Endothelial cell of umbilical vein (primary cell): ENCODE results near the gene CACNA2D2. TPM values are rescaled to one million over a fixed set of nuclear protein-coding genes. Genes with fewer than 3 reads are reported as not detected.

Source experiments
- BruUV-seq: library from RNA; stranded (reverse); fragments of 400-500 nt; replicated peaks from 2 replicates; lab custom pipeline; 2021; lab: Mats Ljungman, UMichigan
- CTCF ChIA-PET: fragments of 300-600, 350-600 bp; sonication (Branson Sonifier 250); formaldehyde crosslinking; loops from one replicate; lab custom pipeline; 2021; ENCODE audit warnings: antibody characterized with exemption, inconsistent platforms; lab: Charles Lee
- POLR2A ChIA-PET: fragments of 300-600, 350-600 bp; sonication (Branson Sonifier 250); formaldehyde crosslinking; loops from one replicate; lab custom pipeline; 2021; ENCODE audit warnings: antibody characterized with exemption, inconsistent platforms; lab: Charles Lee
- DNase-seq: peaks from one replicate; pipeline ENCODE4 v3.0.0-alpha.2; 2011; ENCODE audit warnings: low read depth, low spot score
- FAIRE-seq: peaks from 2 replicates; lab custom pipeline; 2011; peaks lifted over from hg19 to GRCh38; lab: Jason Lieb, UNC
- H2AFZ ChIP-seq: 2 replicates; pipeline ENCODE4 v1.6.0; 2012; ENCODE audit warnings: low read depth, low read length, control low read depth, inconsistent platforms
- H3K27ac ChIP-seq: 2 replicates; pipeline ENCODE4 v1.5.1; 2011; ENCODE audit warnings: low read depth, mild to moderate bottlenecking, control low read depth, low read length, moderate library complexity; ENCODE audit not compliant: insufficient read depth
- H3K27me3 ChIP-seq, 2 experiments: 2 replicates each; pipeline versions ENCODE4 v1.6.0 to v1.6.1; 2011; ENCODE audit warnings: low read length in 2 of 2, mixed read lengths in 1 of 2; ENCODE audit not compliant: control insufficient read depth in 2 of 2, insufficient read depth in 2 of 2
- H3K36me3 ChIP-seq, 2 experiments: 2 replicates in 1 of 2; 3 replicates in 1 of 2; pipeline ENCODE4 v1.5.1; 2011; ENCODE audit warnings: low read length in 2 of 2, mild to moderate bottlenecking in 1 of 2, moderate library complexity in 1 of 2; ENCODE audit not compliant: control insufficient read depth in 2 of 2, insufficient read depth in 2 of 2; ENCODE audit errors: extremely low read depth in 1 of 2
- H3K4me1 ChIP-seq: 3 replicates; pipeline ENCODE4 v1.5.1; 2011; ENCODE audit warnings: mild to moderate bottlenecking, low read length; ENCODE audit not compliant: control insufficient read depth, insufficient read depth; ENCODE audit errors: extremely low read depth
- H3K4me2 ChIP-seq: 2 replicates; pipeline ENCODE4 v1.6.1; 2011; ENCODE audit warnings: low read length, control low read depth, mixed read lengths; ENCODE audit not compliant: insufficient read depth
- H3K4me3 ChIP-seq, 3 experiments: fragments of 200-600 bp in 1 of 3; sonication (generic), shearing (Covaris generic) in 1 of 3; replicated peaks in 1 of 3; 2 replicates each; pipeline ENCODE4 v1.5.1; 2011 to 2016; ENCODE audit warnings: control low read depth in 3 of 3, low read length in 3 of 3, mild to moderate bottlenecking in 2 of 3, inconsistent platforms in 1 of 3, low read depth in 1 of 3, moderate library complexity in 1 of 3; ENCODE audit not compliant: insufficient read depth in 1 of 3
- H3K79me2 ChIP-seq: 2 replicates; pipeline ENCODE4 v1.6.0; 2012; ENCODE audit warnings: low read length, inconsistent platforms; ENCODE audit not compliant: control insufficient read depth, insufficient read depth
- H3K9ac ChIP-seq: replicated peaks from 2 replicates; pipeline ENCODE3; 2011; ENCODE audit warnings: low read length, control low read depth; ENCODE audit not compliant: insufficient read depth; ENCODE audit errors: extremely low read depth
- H3K9me1 ChIP-seq: replicated peaks from 3 replicates; pipeline ENCODE4 v1.6.0; 2011; ENCODE audit warnings: mild to moderate bottlenecking, low read length; ENCODE audit not compliant: control insufficient read depth, insufficient read depth; ENCODE audit errors: extremely low read depth
- H3K9me3 ChIP-seq: replicated peaks from 2 replicates; pipeline ENCODE4 v1.5.1; 2012; ENCODE audit warnings: low read length, inconsistent platforms; ENCODE audit not compliant: control insufficient read depth, insufficient read depth
- H4K20me1 ChIP-seq: replicated peaks from 2 replicates; pipeline ENCODE3; 2011; ENCODE audit warnings: mild to moderate bottlenecking, low read length; ENCODE audit not compliant: control insufficient read depth, insufficient read depth; ENCODE audit errors: extremely low read depth
- FOS ChIP-seq: IDR thresholded peaks from 2 replicates; pipeline ENCODE4 v1.6.1; 2011; ENCODE audit warnings: mild to moderate bottlenecking, low read length, moderate library complexity, borderline replicate concordance; ENCODE audit not compliant: insufficient read depth
- GATA2 ChIP-seq: IDR thresholded peaks from 2 replicates; pipeline ENCODE4 v1.7.0; 2011; ENCODE audit warnings: low read depth, mild to moderate bottlenecking, moderate library complexity, mixed read lengths, low read length; ENCODE audit not compliant: insufficient read length, insufficient read depth
- JUN ChIP-seq: IDR thresholded peaks from 2 replicates; pipeline ENCODE4 v1.6.1; 2011; ENCODE audit warnings: borderline replicate concordance, low read depth; ENCODE audit not compliant: insufficient read length, insufficient read depth
- MYC ChIP-seq: IDR thresholded peaks from one replicate; pipeline ENCODE4 v1.6.1; 2011; ENCODE audit warnings: mild to moderate bottlenecking, low read depth, low read length
- POLR2AphosphoS5 ChIP-seq: IDR thresholded peaks from 2 replicates; pipeline ENCODE4 v1.6.1; 2012; ENCODE audit warnings: low read depth, mild to moderate bottlenecking, control low read depth, low read length, moderate library complexity; ENCODE audit not compliant: insufficient read depth
- dilution Hi-C: fragments of 300-500 bp; cut with MboI; formaldehyde crosslinking; loops from one replicate; pipeline ENCODE4 v1.15.0; 2019; ENCODE audit warnings: low sequenced_read_pairs; ENCODE audit not compliant: extremely low pct_ligation_motif_present
- intact Hi-C: fragments of 100-400 bp; cut with micrococcal nuclease; formaldehyde crosslinking; loops from one replicate; pipeline ENCODE4 v1.10.0; 2022
- polyA plus RNA-seq, 4 experiments: library from polyadenylated mRNA; depleted of rRNA in 3 of 4; stranded (reverse) in 3 of 4; unstranded in 1 of 4; fragments of >200 nt; gene quantifications; 2 replicates each; pipeline versions ENCODE4 v1.2.1 to v1.2.3, GENCODE V29; 2011 to 2012; ENCODE audit warnings: missing spikeins in 1 of 4
- total RNA-seq: library from RNA; stranded (reverse); gene quantifications from 2 replicates; pipeline ENCODE4 v1.2.3, GENCODE V29; 2021
- TF ChIP-seq, protein P1 (sequence below), 2 donors: IDR thresholded peaks; 1 replicate in 1 of 2; 2 replicates in 1 of 2; pipeline ENCODE4 v1.5.1; 2011; ENCODE audit warnings: low read length in 2 of 2, mild to moderate bottlenecking in 2 of 2, moderate library complexity in 2 of 2, control low read depth in 1 of 2, inconsistent platforms in 1 of 2, low read depth in 1 of 2; ENCODE audit not compliant: insufficient read depth in 1 of 2; ENCODE audit errors: extremely low read depth in 1 of 2

CACNA2D2 gene
- total and polyA plus RNA-seq, 2 donors (not counting 3 experiments of a cell fraction or from before 2014, with no cell fraction given), result 0.15 TPM; not detected in 1

DNA sequence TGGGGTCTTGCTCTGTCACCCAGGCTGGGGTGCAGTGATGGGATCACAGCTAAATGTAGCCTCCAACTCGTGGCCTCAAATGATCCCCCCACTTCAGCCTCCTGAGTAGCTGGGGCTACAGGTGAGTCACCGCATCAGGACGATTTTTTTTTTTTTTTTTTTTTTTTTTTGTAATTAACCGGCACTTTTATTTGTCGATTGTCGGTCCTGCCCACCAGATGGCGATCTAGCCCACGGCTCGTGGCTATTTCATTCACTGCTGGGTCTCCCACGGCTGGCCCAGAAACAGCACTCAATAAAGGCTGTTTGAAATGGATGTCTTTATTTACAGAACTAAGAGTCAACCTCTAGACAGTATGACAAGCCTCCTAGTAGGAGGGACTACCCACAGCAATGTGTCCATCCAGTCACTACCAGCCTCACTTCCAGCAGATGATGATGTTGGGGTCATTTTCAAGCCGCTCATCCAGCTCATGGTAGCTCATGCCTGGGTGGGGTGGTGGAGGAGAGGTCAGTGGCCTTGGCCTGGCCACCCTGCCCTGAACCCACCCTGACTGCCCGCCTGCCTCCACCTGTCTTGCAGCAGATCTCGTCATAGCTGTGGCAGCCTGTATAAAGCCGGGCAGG, 156.1 kb downstream of the CACNA2D2 start:
- no peak overlapping the region for H3K27ac ChIP-seq

More for the DNA sequence above, 156.1 kb downstream of the CACNA2D2 start:
- no peak overlapping the region for H2AFZ ChIP-seq
- TF ChIP-seq JUN (peak; percentile 38), MYC (no peak), GATA2 (no peak), POLR2AphosphoS5 (no peak), FOS (peak; percentile 60)
- TF ChIP-seq, protein P1, sequence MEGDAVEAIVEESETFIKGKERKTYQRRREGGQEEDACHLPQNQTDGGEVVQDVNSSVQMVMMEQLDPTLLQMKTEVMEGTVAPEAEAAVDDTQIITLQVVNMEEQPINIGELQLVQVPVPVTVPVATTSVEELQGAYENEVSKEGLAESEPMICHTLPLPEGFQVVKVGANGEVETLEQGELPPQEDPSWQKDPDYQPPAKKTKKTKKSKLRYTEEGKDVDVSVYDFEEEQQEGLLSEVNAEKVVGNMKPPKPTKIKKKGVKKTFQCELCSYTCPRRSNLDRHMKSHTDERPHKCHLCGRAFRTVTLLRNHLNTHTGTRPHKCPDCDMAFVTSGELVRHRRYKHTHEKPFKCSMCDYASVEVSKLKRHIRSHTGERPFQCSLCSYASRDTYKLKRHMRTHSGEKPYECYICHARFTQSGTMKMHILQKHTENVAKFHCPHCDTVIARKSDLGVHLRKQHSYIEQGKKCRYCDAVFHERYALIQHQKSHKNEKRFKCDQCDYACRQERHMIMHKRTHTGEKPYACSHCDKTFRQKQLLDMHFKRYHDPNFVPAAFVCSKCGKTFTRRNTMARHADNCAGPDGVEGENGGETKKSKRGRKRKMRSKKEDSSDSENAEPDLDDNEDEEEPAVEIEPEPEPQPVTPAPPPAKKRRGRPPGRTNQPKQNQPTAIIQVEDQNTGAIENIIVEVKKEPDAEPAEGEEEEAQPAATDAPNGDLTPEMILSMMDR (IDR thresholded peaks at IDR 0.05; ENCODE audit: extremely low read depth in 1 of 2, insufficient read depth in 1 of 2, low read depth in 1 of 2, low read length in 2 of 2), result peak; percentile 63 to 64
- H3K4me3 ChIP-seq, result no peak overlapping the region
- no peaks in the 10 kb centered on the region for H3K9me3 ChIP-seq
- no peak overlapping the region for H3K4me2 ChIP-seq
- no TSS peak for BruUV-seq
- intact Hi-C loops (loop anchor here (1.0 to 5.0 kb wide), 5 partner anchors 41 to 265 kb away; no protein-coding TSS in a partner anchor), dilution Hi-C loops (no loop called here)
- POLR2A ChIA-PET, result interaction anchor here (1.0 kb wide), 1 partner anchor 195 kb away, joined by 3 read pairs; no protein-coding TSS in a partner anchor
- CTCF ChIA-PET, result interaction anchor here (0.6 to 7.7 kb wide), 15 partner anchors 10 to 265 kb away, joined by 3 to 165 read pairs (median 4); partner anchors contain the start of genes C3orf18 and CISH
- H3K27me3 ChIP-seq, result no peaks in the 10 kb centered on the region
- H3K36me3 ChIP-seq, result peaks cover 0 to 4% of the 10 kb centered on the region in 2 experiments
- peaks cover 21% of the 10 kb centered on the region for H3K4me1 ChIP-seq
- FAIRE-seq, result peak; percentile 86
- DNase-seq, result peak; percentile 84
- no peaks in the 10 kb centered on the region for H4K20me1 ChIP-seq
- no peaks in the 10 kb centered on the region for H3K9me1 ChIP-seq
- no peak overlapping the region for H3K9ac ChIP-seq
- no peaks in the 10 kb centered on the region for H3K79me2 ChIP-seq
